Thyroid gland (tissue), 4 donors: ENCODE results near the gene MYCN.

Experiments
- POLR2A ChIP-seq, 2 donors: fragments of 450-650 bp; IDR thresholded peaks; one replicate each; pipeline ENCODE4 v1.6.1; 2017; ENCODE audit warnings: antibody characterized with exemption in 2 of 2, mild to moderate bottlenecking in 2 of 2, moderate library complexity in 1 of 2
- TF ChIP-seq, protein P1 (sequence below), 6 experiments: fragments of 200-600 bp in 3 of 6; fragments of 450-650 bp in 3 of 6; sonication (generic) in 3 of 6; IDR thresholded peaks; one replicate each; pipeline ENCODE4 v1.5.1; 2016 to 2019; ENCODE audit warnings: antibody characterized with exemption in 6 of 6, mild to moderate bottlenecking in 2 of 6, inconsistent platforms in 1 of 6, moderate library complexity in 1 of 6

- TF ChIP-seq, protein P1, sequence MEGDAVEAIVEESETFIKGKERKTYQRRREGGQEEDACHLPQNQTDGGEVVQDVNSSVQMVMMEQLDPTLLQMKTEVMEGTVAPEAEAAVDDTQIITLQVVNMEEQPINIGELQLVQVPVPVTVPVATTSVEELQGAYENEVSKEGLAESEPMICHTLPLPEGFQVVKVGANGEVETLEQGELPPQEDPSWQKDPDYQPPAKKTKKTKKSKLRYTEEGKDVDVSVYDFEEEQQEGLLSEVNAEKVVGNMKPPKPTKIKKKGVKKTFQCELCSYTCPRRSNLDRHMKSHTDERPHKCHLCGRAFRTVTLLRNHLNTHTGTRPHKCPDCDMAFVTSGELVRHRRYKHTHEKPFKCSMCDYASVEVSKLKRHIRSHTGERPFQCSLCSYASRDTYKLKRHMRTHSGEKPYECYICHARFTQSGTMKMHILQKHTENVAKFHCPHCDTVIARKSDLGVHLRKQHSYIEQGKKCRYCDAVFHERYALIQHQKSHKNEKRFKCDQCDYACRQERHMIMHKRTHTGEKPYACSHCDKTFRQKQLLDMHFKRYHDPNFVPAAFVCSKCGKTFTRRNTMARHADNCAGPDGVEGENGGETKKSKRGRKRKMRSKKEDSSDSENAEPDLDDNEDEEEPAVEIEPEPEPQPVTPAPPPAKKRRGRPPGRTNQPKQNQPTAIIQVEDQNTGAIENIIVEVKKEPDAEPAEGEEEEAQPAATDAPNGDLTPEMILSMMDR (IDR thresholded peaks at IDR 0.05): no peak
- no peak for TF ChIP-seq POLR2A (IDR thresholded peaks at IDR 0.05)
These were observed 12.8 kb downstream of the MYCN start for GRCh38 chr2:15953147-15953630.
